GM23248 (cell line): ENCODE results near the gene CD177.

ENCODE experiments used
- EZH2 ChIP-seq: fragments of 200-600 bp; sonication (generic); IDR thresholded peaks from 2 replicates; pipeline ENCODE4 v1.6.1; 2018; ENCODE audit warnings: antibody characterized with exemption, mild to moderate bottlenecking; ENCODE audit not compliant: insufficient read depth, poor library complexity, severe bottlenecking
- EZH2phosphoT487 ChIP-seq: fragments of 200-600 bp; sonication (generic); IDR thresholded peaks from 2 replicates; pipeline ENCODE4 v1.6.1; 2018; ENCODE audit warnings: antibody characterized with exemption, moderate library complexity, mild to moderate bottlenecking, low read depth; ENCODE audit not compliant: insufficient read depth

- no peak for TF ChIP-seq EZH2
- no peak for TF ChIP-seq EZH2phosphoT487
Measured at GRCh38 chr19:43372462-43372861, 19.0 kb downstream of the CD177 start.
